Urothelium cell line (cell line): ENCODE results near the gene FAM83G.

Source experiments
- DNase-seq: peaks from one replicate; pipeline ENCODE4 v3.0.0; 2011; ENCODE audit warnings: low spot score, mixed read lengths
- FAIRE-seq: peaks from 2 replicates; lab custom pipeline; 2011; peaks lifted over from hg19 to GRCh38; lab: Jason Lieb, UNC

FAM83G gene

GRCh38 chr17:18991531-18992315 is 12.8 kb downstream of the FAM83G start:
- FAIRE-seq = no peak
- DNase-seq = no peak

DNA sequence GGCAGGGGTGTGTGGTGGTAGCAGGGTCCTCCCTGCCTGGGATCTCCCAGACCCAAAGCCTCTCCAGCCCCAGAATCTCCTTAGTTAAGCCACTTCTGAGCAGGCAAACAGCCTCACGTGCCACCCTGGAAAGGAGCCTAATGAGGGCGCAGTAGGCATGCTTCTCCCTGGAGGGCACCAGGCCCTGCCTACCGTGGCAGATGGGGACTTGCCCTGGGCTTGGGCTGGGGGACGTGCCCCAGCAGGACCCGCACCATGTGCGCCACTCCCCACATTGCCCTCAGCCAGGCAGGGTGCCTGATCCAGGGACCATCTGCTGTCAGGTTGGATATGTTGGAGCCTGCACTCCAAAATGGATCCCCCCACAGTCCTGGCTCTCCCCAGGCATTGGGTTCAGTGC is 14.2 kb downstream of the FAM83G start:
- no peak for DNase-seq
- peak; percentile 5 for FAIRE-seq

GRCh38 chr17:18988546-18989173 is 15.9 kb downstream of the FAM83G start:
- no peak for FAIRE-seq
- DNase-seq = no peak

GRCh38 chr17:18987862-18988545 is 16.6 kb downstream of the FAM83G start:
- DNase-seq = no peak
- FAIRE-seq = no peak

- DNase-seq (no peak), FAIRE-seq (no peak)
These were observed 17.3 kb downstream of the FAM83G start for GRCh38 chr17:18987230-18987610.

- DNase-seq (no peak), FAIRE-seq (no peak)
These were observed 17.9 kb downstream of the FAM83G start for GRCh38 chr17:18986541-18987229.

DNA sequence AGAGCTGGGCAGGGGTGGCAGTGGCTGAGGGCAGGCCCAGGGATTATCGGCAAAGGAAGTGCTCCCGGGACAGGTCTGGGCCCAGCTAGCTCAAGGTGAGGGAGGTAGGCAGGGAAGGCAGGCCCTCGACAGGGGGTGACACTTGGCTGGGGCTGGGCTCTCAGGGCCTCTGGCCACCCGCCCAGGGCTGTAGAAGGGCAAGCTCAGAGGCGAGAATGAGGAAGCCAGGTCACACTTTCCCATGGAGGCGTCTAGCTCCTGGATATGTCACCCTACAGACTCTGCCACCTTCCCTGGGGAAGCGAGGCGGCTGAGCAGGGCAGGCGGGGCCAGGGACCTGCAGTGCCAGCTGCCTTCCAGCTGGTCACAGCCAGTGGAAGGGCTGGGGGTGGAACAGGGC is 19.1 kb downstream of the FAM83G start:
- no peak for DNase-seq
- no peak for FAIRE-seq

GRCh38 chr17:18984273-18985114 is 20.1 kb downstream of the FAM83G start:
- DNase-seq = no peak
- no peak for FAIRE-seq

DNA sequence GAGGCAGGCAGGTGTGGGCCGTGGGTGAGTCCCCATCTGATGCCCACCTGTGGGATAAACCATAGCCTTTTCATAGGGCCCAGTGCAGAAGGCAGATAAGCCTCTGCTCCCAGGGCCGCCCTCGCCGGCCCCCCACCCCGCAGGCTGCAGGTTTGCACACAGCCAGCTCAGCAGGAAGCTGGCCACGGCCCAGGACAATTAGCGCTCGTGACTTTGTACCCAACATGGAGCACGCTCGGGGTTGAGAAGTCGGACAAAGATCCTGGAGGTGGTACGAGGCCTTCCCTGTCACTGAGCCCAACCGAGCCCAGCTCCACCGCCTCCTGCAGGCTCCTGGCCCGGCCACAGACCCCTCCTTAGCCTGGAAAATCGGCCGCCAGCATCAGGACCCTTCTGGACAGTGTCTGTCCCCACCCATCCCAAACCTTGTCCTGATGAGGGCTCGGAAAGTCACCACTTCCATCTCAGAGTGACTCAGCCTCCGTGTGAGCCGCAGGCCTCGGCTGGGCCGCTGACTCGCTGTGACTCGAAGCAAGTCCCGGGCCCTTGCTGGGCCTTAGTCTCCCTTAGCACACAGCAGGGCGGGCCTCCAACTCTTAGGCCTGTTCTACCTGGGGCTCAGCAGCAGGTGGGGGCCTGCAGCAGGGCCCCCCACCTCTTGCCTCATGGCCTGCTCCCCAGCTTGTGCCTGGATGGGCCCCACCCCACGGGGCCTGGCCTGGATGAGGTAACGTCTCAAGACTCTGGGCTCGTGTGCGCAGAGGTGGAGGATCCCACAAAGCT is 22.7 kb downstream of the FAM83G start:
- DNase-seq = peak; percentile 76
- FAIRE-seq = no peak

DNA sequence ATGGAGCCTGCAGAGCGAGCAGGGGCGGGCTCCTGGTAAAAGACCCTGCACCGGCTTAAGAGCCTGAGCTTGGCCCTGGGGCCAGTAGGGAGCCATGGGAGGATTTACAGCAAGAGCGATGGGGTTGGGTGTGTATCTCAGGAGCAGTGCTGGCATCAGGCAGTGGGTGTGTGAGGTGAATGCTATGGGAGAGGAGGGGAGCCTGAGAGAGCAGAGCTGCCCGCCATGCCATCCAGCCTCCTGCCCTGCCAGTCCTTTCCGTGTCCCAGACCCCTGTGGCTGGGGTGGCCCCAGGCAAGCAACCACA is 23.3 kb downstream of the FAM83G start:
- FAIRE-seq (no peak), DNase-seq (no peak)

DNA sequence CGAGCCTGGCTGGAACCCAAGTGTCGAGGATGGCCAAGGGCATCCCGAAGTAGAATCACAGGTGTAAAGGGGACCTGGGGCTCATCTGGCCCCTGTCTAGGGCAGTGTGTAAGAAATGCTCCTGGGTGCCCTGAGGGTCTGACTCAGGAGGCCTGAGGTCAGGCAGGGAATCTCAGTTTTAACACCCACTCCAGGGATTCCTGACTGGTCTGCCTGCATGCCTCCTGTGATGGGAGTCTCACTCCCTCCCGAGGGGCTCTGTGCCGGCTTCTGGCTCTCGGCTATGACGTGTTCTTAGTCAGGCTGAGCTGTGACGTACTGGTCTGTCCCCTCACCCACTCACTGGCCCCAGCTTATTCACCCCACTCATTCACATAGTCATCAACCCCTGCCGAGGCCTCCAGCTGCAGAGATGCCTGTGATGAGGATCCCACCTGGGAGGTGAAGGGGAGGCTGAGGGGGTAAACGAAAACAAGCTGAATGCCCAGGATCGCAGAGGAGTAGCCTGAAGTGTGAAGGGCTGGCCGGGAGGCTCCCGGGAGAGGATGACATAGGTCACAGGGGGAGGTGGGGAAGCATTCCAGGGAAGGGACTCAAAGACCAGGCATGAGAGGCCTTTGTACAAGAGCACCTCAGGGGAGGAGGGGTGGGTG is 23.8 kb downstream of the FAM83G start:
- DNase-seq (no peak), FAIRE-seq (no peak)

DNA sequence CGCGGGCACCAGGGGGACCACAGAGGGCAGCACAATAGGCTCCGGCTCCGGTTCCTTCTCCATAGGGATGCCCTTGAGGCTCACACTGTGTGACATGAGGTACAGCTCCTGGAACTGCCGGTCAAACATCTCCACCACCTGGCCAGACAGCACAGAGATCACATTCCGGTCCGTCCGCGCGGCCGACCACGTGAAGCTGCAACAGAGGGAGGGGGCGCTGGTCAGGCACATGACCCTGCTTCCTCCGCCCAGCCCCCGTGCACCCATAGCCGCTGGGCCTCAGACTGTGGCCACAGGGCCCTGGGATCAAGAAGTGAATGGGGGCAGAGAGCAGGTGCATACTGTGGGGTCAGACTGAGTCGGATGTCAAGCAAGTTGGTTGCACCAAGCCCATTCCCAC is 25.9 kb downstream of the FAM83G start:
- FAIRE-seq = no peak
- DNase-seq = no peak

DNA sequence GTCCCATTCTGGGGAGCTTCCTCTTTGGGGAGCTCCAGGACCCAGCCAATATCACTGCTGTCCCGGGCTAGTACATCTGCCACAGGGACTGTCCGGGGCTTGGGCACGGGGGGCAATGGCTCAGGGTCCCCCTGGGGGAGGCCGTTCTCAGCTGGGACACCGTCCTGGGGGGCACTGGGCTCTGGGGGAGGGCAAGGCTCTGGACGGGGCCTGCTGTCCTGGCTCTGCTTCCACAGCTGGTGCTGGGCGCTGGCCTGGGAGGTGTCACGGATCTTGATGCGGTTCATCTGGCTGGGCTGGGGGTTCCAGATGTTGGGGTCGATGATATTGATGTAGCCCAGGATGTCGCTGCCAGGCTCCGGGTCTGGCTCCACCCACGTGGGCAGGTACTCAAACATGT is 26.5 kb downstream of the FAM83G start:
- DNase-seq = no peak
- FAIRE-seq = no peak

DNA sequence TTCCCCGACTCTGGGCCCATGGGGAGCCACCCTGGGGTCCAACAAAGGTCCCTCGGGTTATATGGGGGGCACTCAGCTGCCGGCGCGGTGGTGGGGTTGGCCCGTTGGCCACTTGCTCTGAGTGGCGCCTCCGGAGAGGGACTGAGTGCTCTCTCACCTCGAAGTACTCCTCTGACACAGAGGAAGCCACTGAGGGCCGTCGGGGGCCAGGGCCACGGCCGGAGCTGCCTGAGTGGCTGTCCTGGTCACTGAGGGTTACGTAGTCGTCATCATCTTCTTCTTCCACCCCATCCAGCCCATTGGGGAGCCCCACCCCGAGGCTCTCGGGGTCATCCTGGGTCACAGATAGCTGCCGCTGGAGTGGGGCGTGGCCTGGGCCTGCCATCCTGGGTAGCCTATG is 26.9 kb downstream of the FAM83G start:
- FAIRE-seq (no peak), DNase-seq (no peak)

DNA sequence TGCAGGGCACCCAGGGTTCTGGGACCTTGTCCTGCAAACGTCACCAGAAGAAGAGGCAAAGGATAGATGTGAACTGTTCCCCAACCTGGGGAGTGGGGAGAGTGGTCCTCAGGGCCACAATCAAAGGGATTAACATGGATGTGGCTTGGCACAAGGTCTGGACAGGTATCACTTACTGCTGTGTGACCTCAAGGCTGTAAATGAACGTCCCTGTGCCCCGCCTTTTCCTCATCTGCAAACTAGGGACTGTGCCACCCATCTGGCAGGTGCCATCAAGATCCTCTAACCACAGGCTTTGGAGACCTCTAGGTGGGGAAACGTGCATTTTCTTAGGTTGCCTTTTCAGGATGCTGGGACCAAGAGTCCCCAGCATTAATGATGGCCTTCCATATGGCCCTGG is 27.5 kb downstream of the FAM83G start:
- DNase-seq = no peak
- FAIRE-seq = no peak

DNA sequence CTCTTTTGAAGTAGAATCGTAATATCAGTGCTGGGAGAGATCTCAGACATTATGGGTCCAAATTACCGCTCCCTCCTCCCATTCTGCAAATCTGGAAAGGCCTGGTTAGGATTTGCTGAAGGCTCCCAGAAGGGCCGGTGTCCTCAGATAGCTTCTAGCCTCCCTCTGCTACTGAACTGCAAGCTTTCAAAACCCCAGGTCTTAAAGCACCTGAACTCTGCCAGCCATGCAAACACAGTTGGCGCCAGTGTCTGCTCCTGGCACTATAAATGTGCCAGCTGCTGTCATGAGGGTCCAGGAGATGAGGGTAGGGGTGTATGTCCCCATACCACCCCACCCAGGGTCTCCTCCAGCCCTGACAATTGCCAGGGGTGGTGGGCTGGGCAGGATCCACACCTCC is 28.4 kb downstream of the FAM83G start:
- no peak for DNase-seq
- no peak for FAIRE-seq

DNA sequence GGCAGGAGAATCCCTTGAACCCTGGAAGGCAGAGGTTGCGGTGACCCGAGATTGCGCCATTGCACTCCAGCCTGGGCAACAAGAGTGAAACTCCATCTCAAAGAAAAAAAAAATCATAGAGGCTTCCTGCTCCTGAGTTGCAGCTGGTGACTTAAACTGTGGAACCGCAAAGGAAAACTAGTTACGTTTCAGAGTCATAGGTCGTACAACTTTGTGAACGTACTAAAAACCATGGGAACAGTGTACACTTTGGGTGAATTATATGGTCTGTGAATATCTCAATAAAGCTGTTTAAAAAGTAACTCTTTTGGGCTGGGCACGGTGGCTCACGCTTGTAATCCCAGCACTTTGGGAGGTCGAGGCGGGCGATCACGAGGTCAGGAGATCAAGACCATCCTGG is 29.0 kb downstream of the FAM83G start:
- no peak for FAIRE-seq
- no peak for DNase-seq

GRCh38 chr17:18974407-18975149 is 30.0 kb downstream of the FAM83G start:
- DNase-seq = no peak
- FAIRE-seq = no peak

- DNase-seq = no peak
- FAIRE-seq = no peak
These were observed 32.8 kb downstream of the FAM83G start for GRCh38 chr17:18971801-18972200.
